Panc1 (cell line): ENCODE data around the gene ECHDC1. TPM values are rescaled to one million over a fixed set of nuclear protein-coding genes. Genes with fewer than 3 reads are reported as not detected.
A peak's percentile ranks its signal among the peaks of the same experiment; 100 is the strongest.

ENCODE experiments used
- ATAC-seq: fragments of 200-7000 bp; cut with Tn5 transposase; 2 replicates; pipeline ENCODE4 v1.9.1; 2020; ENCODE audit warnings: mild to moderate bottlenecking, moderate library complexity
- BruUV-seq: library from RNA; stranded (reverse); fragments of 400-500 nt; replicated peaks from 2 replicates; lab custom pipeline; 2021; lab: Mats Ljungman, UMichigan
- CTCF ChIA-PET: fragments of 300-600 bp; sonication (Branson Sonifier 250); formaldehyde crosslinking; loops from one replicate; lab custom pipeline; 2022; ENCODE audit warnings: antibody characterized with exemption; lab: Charles Lee
- POLR2A ChIA-PET: fragments of 300-600 bp; sonication (Branson Sonifier 250); formaldehyde crosslinking; loops from one replicate; lab custom pipeline; 2022; ENCODE audit warnings: antibody characterized with exemption; lab: Charles Lee
- DNase-seq: peaks from one replicate; pipeline ENCODE4 v3.0.0-alpha.2; 2010; ENCODE audit warnings: low read depth, low spot score
- H3K27ac ChIP-seq: 2 replicates; pipeline ENCODE4 v1.5.1; 2011; ENCODE audit warnings: mild to moderate bottlenecking, low read length, inconsistent platforms
- H3K27me3 ChIP-seq: fragments of 200-500 bp; sonication (Bioruptor generic); 2 replicates; pipeline ENCODE4 v1.6.0; 2014; ENCODE audit warnings: low read length, inconsistent platforms; ENCODE audit not compliant: control insufficient read depth, insufficient read depth
- H3K36me3 ChIP-seq: fragments of 200-500 bp; sonication (Bioruptor generic); 2 replicates; pipeline ENCODE4 v1.5.1; 2014; ENCODE audit warnings: inconsistent platforms, mild to moderate bottlenecking, low read length, moderate library complexity; ENCODE audit not compliant: control insufficient read depth, insufficient read depth
- H3K4me1 ChIP-seq: 2 replicates; pipeline ENCODE4 v1.5.1; 2011; ENCODE audit warnings: inconsistent platforms, mild to moderate bottlenecking, low read length, moderate library complexity; ENCODE audit not compliant: control insufficient read depth, insufficient read depth
- H3K4me3 ChIP-seq, 2 experiments: 2 replicates each; pipeline ENCODE4 v1.5.1; 2011 to 2012; ENCODE audit warnings: low read depth in 2 of 2, low read length in 2 of 2, mild to moderate bottlenecking in 2 of 2, inconsistent platforms in 1 of 2, moderate library complexity in 1 of 2
- H3K9me3 ChIP-seq: fragments of 200-500 bp; sonication (Bioruptor generic); 2 replicates; pipeline ENCODE4 v1.5.1; 2014; ENCODE audit warnings: low read depth, mild to moderate bottlenecking, inconsistent platforms, low read length, moderate library complexity; ENCODE audit not compliant: control insufficient read depth, insufficient read depth
- POLR2AphosphoS5 ChIP-seq: IDR thresholded peaks from 2 replicates; pipeline ENCODE4 v1.6.1; 2012; ENCODE audit warnings: mild to moderate bottlenecking, low read depth, low read length, moderate library complexity
- SIN3A ChIP-seq: IDR thresholded peaks from 2 replicates; pipeline ENCODE4 v1.6.1; 2012; ENCODE audit warnings: low read depth, mild to moderate bottlenecking, low read length, moderate library complexity, borderline replicate concordance; ENCODE audit not compliant: insufficient read depth
- TCF7L2 ChIP-seq: IDR thresholded peaks from 2 replicates; pipeline ENCODE4 v1.6.1; 2011; ENCODE audit warnings: mild to moderate bottlenecking, low read depth, low read length, inconsistent platforms
- in situ Hi-C: cut with HindIII; loops from 2 replicates; pipeline ENCODE4 v1.10.0; 2016; ENCODE audit warnings: low sequenced_read_pairs, low pct_unique_long_range_greater_than_20kb
- intact Hi-C: fragments of 100-400 bp; cut with micrococcal nuclease; formaldehyde crosslinking; loops from one replicate; pipeline ENCODE4 v1.10.0; 2022; ENCODE audit not compliant: unreplicated experiment
- total RNA-seq: library from RNA; stranded (reverse); gene quantifications from one replicate; pipeline ENCODE4 v1.2.1, GENCODE V29; 2021; ENCODE audit not compliant: unreplicated experiment
- TF ChIP-seq, protein P1 (sequence below): fragments of 450-650 bp; IDR thresholded peaks from 2 replicates; pipeline ENCODE4 v1.5.1; 2017; ENCODE audit warnings: mild to moderate bottlenecking
- TF ChIP-seq, protein P2 (sequence below), 2 experiments: IDR thresholded peaks; 2 replicates each; pipeline ENCODE4 v1.6.1; 2011 to 2012; ENCODE audit warnings: low read depth in 2 of 2, control low read depth in 1 of 2, low read length in 1 of 2, mild to moderate bottlenecking in 1 of 2, moderate library complexity in 1 of 2; ENCODE audit not compliant: insufficient read depth in 1 of 2

Gene ECHDC1
- total RNA-seq, 1 experiment from 2014 or later, result 81.9 TPM

DNA sequence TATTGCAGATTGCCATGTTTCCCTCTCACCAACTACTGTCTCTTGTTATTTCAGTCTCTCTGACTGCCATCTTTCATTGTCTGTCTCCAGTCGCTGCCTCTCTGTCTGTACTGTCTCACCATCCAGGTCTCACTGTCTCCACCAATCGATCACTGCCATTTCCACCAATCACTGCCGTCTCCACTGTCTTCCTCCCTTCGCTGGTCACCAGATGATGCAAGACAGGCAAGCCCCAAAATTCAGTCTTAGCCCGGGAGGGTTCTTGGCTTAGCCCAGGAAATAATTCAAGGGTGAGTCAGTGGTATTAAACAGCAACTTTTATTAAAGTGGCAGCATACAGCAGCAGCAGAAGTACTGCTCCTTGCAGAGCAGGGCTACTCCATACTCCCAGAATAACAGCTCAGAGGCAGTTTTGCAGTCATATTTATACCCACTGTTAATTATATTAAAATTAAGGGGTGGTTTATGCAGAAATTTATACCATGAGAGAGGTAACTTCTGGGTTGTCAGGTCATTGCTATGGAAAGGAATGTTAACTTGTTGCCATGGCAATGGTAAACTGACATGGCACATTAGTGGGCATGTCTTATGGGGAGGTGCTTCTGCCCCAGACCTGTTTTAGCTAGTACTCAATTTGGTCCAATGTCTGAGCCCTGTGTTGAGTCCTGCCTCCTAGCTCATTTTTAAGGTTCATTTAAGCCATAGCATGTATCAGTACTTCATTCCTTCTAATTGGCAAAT is 23.0 kb upstream of the ECHDC1 start:
- H3K4me3 ChIP-seq, result peak overlapping the region in 1 of 2 experiments; percentile 23; a peak in 2 of 4 replicates
- ATAC-seq, result peak; percentile 93

DNA sequence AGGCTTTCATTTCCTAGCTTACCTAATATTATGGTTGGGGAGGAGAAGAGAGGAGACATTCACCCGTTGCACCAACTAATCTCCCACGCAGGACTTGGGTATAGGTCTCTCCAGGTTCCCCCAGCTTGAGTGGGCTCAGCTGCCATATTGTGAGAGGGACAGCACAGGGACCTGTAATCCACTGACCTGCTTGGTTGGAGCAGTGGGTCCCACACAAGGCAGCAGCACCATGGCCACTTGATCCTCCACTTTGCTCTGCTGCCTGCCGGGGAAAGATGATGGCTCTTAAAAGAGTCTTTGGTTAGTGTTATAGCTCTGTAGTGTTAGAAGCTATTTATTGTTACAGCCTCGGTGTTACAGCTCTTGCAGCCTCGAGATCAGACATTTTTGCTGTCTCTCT is 22.5 kb upstream of the ECHDC1 start:
- H3K27me3 ChIP-seq, result no peaks in the 10 kb centered on the region
- H3K36me3 ChIP-seq, result no peaks in the 10 kb centered on the region
- no peak for DNase-seq
- H3K4me1 ChIP-seq, result peaks cover 9% of the 10 kb centered on the region
- intact Hi-C loops, result no loop called here
- TF ChIP-seq, protein P1, sequence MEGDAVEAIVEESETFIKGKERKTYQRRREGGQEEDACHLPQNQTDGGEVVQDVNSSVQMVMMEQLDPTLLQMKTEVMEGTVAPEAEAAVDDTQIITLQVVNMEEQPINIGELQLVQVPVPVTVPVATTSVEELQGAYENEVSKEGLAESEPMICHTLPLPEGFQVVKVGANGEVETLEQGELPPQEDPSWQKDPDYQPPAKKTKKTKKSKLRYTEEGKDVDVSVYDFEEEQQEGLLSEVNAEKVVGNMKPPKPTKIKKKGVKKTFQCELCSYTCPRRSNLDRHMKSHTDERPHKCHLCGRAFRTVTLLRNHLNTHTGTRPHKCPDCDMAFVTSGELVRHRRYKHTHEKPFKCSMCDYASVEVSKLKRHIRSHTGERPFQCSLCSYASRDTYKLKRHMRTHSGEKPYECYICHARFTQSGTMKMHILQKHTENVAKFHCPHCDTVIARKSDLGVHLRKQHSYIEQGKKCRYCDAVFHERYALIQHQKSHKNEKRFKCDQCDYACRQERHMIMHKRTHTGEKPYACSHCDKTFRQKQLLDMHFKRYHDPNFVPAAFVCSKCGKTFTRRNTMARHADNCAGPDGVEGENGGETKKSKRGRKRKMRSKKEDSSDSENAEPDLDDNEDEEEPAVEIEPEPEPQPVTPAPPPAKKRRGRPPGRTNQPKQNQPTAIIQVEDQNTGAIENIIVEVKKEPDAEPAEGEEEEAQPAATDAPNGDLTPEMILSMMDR, result no peak
- no peak for TF ChIP-seq TCF7L2
- TF ChIP-seq POLR2AphosphoS5, result no peak
- TF ChIP-seq, protein P2, sequence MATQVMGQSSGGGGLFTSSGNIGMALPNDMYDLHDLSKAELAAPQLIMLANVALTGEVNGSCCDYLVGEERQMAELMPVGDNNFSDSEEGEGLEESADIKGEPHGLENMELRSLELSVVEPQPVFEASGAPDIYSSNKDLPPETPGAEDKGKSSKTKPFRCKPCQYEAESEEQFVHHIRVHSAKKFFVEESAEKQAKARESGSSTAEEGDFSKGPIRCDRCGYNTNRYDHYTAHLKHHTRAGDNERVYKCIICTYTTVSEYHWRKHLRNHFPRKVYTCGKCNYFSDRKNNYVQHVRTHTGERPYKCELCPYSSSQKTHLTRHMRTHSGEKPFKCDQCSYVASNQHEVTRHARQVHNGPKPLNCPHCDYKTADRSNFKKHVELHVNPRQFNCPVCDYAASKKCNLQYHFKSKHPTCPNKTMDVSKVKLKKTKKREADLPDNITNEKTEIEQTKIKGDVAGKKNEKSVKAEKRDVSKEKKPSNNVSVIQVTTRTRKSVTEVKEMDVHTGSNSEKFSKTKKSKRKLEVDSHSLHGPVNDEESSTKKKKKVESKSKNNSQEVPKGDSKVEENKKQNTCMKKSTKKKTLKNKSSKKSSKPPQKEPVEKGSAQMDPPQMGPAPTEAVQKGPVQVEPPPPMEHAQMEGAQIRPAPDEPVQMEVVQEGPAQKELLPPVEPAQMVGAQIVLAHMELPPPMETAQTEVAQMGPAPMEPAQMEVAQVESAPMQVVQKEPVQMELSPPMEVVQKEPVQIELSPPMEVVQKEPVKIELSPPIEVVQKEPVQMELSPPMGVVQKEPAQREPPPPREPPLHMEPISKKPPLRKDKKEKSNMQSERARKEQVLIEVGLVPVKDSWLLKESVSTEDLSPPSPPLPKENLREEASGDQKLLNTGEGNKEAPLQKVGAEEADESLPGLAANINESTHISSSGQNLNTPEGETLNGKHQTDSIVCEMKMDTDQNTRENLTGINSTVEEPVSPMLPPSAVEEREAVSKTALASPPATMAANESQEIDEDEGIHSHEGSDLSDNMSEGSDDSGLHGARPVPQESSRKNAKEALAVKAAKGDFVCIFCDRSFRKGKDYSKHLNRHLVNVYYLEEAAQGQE (IDR thresholded peaks at IDR 0.05; ENCODE audit: insufficient read depth in 1 of 2, low read depth in 2 of 2, low read length in 1 of 2), result no peak
- no peak for TF ChIP-seq SIN3A
- in situ Hi-C loops, result no loop called here
- no TSS peak for BruUV-seq
- peak overlapping the region; percentile 73 for H3K27ac ChIP-seq
- peak; percentile 42 for ATAC-seq
- POLR2A ChIA-PET, result no interaction called here
- peak overlapping the region in 1 of 2 experiments; percentile 23; a peak in 2 of 4 replicates for H3K4me3 ChIP-seq
- H3K9me3 ChIP-seq, result peaks cover 10% of the 10 kb centered on the region; the same call in 1 of the 2 replicates
- CTCF ChIA-PET, result no interaction called here

More for the DNA sequence above, 23.0 kb upstream of the ECHDC1 start:
- POLR2A ChIA-PET, result no interaction called here
- TF ChIP-seq POLR2AphosphoS5 (no peak), SIN3A (no peak)
- TF ChIP-seq, protein P1, result no peak
- DNase-seq, result peak; percentile 68
- H3K36me3 ChIP-seq, result no peaks in the 10 kb centered on the region
- CTCF ChIA-PET, result no interaction called here
- in situ Hi-C loops (no loop called here), intact Hi-C loops (no loop called here)
- BruUV-seq, result no TSS peak
- peak overlapping the region; percentile 73 for H3K27ac ChIP-seq
- peaks cover 15% of the 10 kb centered on the region; the same call in 1 of the 2 replicates for H3K9me3 ChIP-seq
- H3K27me3 ChIP-seq, result no peaks in the 10 kb centered on the region
- H3K4me1 ChIP-seq, result peaks cover 9% of the 10 kb centered on the region
